ENCODE measurements around the gene DOCK8.

The DOCK8 gene

GRCh38 chr9:357560-357959, 142.9 kb downstream of the DOCK8 start:
- H3K36me3 ChIP-seq = no peaks in the 10 kb centered on the region
- peaks cover 5% of the 10 kb centered on the region; the same call in 1 of the 2 replicates for H3K27me3 ChIP-seq
- no peak for TF ChIP-seq CTCF (IDR thresholded peaks at IDR 0.05; ENCODE audit: low read depth, low read length)
- H3K9me3 ChIP-seq = no peaks in the 10 kb centered on the region
- no peaks in the 10 kb centered on the region for H3K4me1 ChIP-seq
- no peak for DNase-seq
- H3K4me3 ChIP-seq (ENCODE audit: low read depth, low read length) = no peak overlapping the region

- H3K9me3 ChIP-seq = no peaks in the 10 kb centered on the region
- no peak for DNase-seq
- H3K4me3 ChIP-seq (ENCODE audit: low read depth, low read length) = no peak overlapping the region
- TF ChIP-seq CTCF (IDR thresholded peaks at IDR 0.05; ENCODE audit: low read depth, low read length) = no peak
- no peaks in the 10 kb centered on the region for H3K27me3 ChIP-seq
- H3K4me1 ChIP-seq = no peaks in the 10 kb centered on the region
- H3K36me3 ChIP-seq = no peaks in the 10 kb centered on the region
These were observed 148.1 kb downstream of the DOCK8 start for GRCh38 chr9:362561-363273.

GRCh38 chr9:363274-363612, 148.6 kb downstream of the DOCK8 start:
- DNase-seq = no peak
- H3K4me3 ChIP-seq (ENCODE audit: low read depth, low read length) = no peak overlapping the region
- H3K9me3 ChIP-seq = no peaks in the 10 kb centered on the region
- H3K4me1 ChIP-seq = no peaks in the 10 kb centered on the region
- H3K36me3 ChIP-seq = no peaks in the 10 kb centered on the region
- no peaks in the 10 kb centered on the region for H3K27me3 ChIP-seq
- TF ChIP-seq CTCF (IDR thresholded peaks at IDR 0.05; ENCODE audit: low read depth, low read length) = no peak

GRCh38 chr9:365436-365835, 150.8 kb downstream of the DOCK8 start:
- H3K4me1 ChIP-seq = no peaks in the 10 kb centered on the region
- no peak overlapping the region for H3K4me3 ChIP-seq (ENCODE audit: low read depth, low read length)
- DNase-seq = no peak
- no peaks in the 10 kb centered on the region for H3K27me3 ChIP-seq
- no peaks in the 10 kb centered on the region for H3K9me3 ChIP-seq
- TF ChIP-seq CTCF (IDR thresholded peaks at IDR 0.05; ENCODE audit: low read depth, low read length) = no peak
- H3K36me3 ChIP-seq = no peaks in the 10 kb centered on the region

GRCh38 chr9:366620-367019, 152.0 kb downstream of the DOCK8 start:
- Histone ChIP-seq H3K27me3 (no peaks in the 10 kb centered on the region), H3K4me3 (ENCODE audit: low read depth, low read length) (no peak overlapping the region), H3K4me1 (no peaks in the 10 kb centered on the region), H3K36me3 (no peaks in the 10 kb centered on the region), H3K9me3 (no peaks in the 10 kb centered on the region)
- no peak for TF ChIP-seq CTCF (IDR thresholded peaks at IDR 0.05; ENCODE audit: low read depth, low read length)
- DNase-seq = no peak

GRCh38 chr9:370086-370485, 155.4 kb downstream of the DOCK8 start:
- no peaks in the 10 kb centered on the region for H3K9me3 ChIP-seq
- no peak overlapping the region for H3K4me3 ChIP-seq (ENCODE audit: low read depth, low read length)
- no peaks in the 10 kb centered on the region for H3K36me3 ChIP-seq
- no peak for TF ChIP-seq CTCF (IDR thresholded peaks at IDR 0.05; ENCODE audit: low read depth, low read length)
- H3K27me3 ChIP-seq = no peaks in the 10 kb centered on the region
- no peak for DNase-seq
- H3K4me1 ChIP-seq = no peaks in the 10 kb centered on the region

Data from BE2C (cell line).